Mesenchymal stem cell (in vitro differentiated cells and primary cell): Measurements from ENCODE around the gene FAM174C.
A peak's percentile ranks its signal among the peaks of the same experiment; 100 is the strongest.

Experiments used
- DNase-seq: peaks from one replicate; pipeline ENCODE4 v3.0.0-alpha.2; 2013
- H2AFZ ChIP-seq: one replicate; pipeline ENCODE4 v1.6.1; 2013; ENCODE audit warnings: low read depth, mild to moderate bottlenecking, control low read depth, inconsistent platforms, low read length, moderate library complexity
- H2AK5ac ChIP-seq: 2 replicates; pipeline ENCODE4 v1.6.1; 2013; ENCODE audit warnings: low read length, moderate library complexity, mild to moderate bottlenecking, inconsistent platforms; ENCODE audit not compliant: severe bottlenecking
- H2BK120ac ChIP-seq: one replicate; pipeline ENCODE4 v1.6.1; 2013; ENCODE audit warnings: low read depth, mild to moderate bottlenecking, inconsistent platforms, low read length, moderate library complexity
- H2BK12ac ChIP-seq, 2 experiments: one replicate each; pipeline ENCODE4 v1.6.1; 2013; ENCODE audit warnings: inconsistent platforms in 2 of 2, low read length in 2 of 2, mild to moderate bottlenecking in 2 of 2, moderate library complexity in 2 of 2, control low read depth in 1 of 2
- H2BK15ac ChIP-seq: one replicate; pipeline ENCODE4 v1.6.1; 2013; ENCODE audit warnings: mild to moderate bottlenecking, low read depth, inconsistent platforms; ENCODE audit not compliant: poor library complexity, severe bottlenecking
- H2BK5ac ChIP-seq: 2 replicates; pipeline ENCODE4 v1.6.1; 2013; ENCODE audit warnings: low read depth, mild to moderate bottlenecking, low read length, control low read depth, inconsistent platforms; ENCODE audit not compliant: poor library complexity, severe bottlenecking
- H3K14ac ChIP-seq, 2 experiments: one replicate each; pipeline ENCODE4 v1.6.1; 2013; ENCODE audit warnings: inconsistent platforms in 2 of 2, low read length in 2 of 2, control low read depth in 1 of 2, mild to moderate bottlenecking in 1 of 2, moderate library complexity in 1 of 2
- H3K18ac ChIP-seq, 2 experiments: one replicate each; pipeline ENCODE4 v1.6.1; 2013; ENCODE audit warnings: inconsistent platforms in 2 of 2, low read length in 2 of 2, control low read depth in 1 of 2, low read depth in 1 of 2, mild to moderate bottlenecking in 1 of 2
- H3K23ac ChIP-seq, 2 experiments: one replicate each; pipeline ENCODE4 v1.6.1; 2013; ENCODE audit warnings: inconsistent platforms in 2 of 2, low read length in 2 of 2, mild to moderate bottlenecking in 2 of 2, moderate library complexity in 2 of 2, control low read depth in 1 of 2
- H3K27ac ChIP-seq: 2 replicates; pipeline ENCODE4 v1.5.1; 2013; ENCODE audit warnings: mild to moderate bottlenecking, moderate library complexity, low read length, control low read depth, inconsistent platforms; ENCODE audit not compliant: poor library complexity, severe bottlenecking
- H3K27me3 ChIP-seq, 2 experiments: 2 replicates each; pipeline versions ENCODE4 v1.6.1 to v1.7.0; 2013; ENCODE audit warnings: low read length in 2 of 2, mild to moderate bottlenecking in 2 of 2, moderate library complexity in 2 of 2, control low read depth in 1 of 2, inconsistent platforms in 1 of 2; ENCODE audit not compliant: control insufficient read depth in 1 of 2, insufficient read depth in 1 of 2
- H3K36me3 ChIP-seq, 2 experiments: 2 replicates each; pipeline versions ENCODE4 v1.6.1 to v1.7.0; 2013; ENCODE audit warnings: low read length in 2 of 2, control low read depth in 1 of 2, inconsistent platforms in 1 of 2, low read depth in 1 of 2, mild to moderate bottlenecking in 1 of 2; ENCODE audit not compliant: insufficient read depth in 2 of 2, control insufficient read depth in 1 of 2
- H3K4ac ChIP-seq, 2 experiments: one replicate each; pipeline ENCODE4 v1.6.1; 2013; ENCODE audit warnings: inconsistent platforms in 2 of 2, low read length in 2 of 2, mild to moderate bottlenecking in 2 of 2, moderate library complexity in 2 of 2, control low read depth in 1 of 2, low read depth in 1 of 2
- H3K4me1 ChIP-seq: 2 replicates; pipeline ENCODE4 v1.6.1; 2013; ENCODE audit warnings: low read depth, low read length, control low read depth; ENCODE audit not compliant: control insufficient read depth, insufficient read depth
- H3K4me2 ChIP-seq: 2 replicates; pipeline ENCODE4 v1.6.1; 2013; ENCODE audit warnings: low read length, mild to moderate bottlenecking, inconsistent platforms; ENCODE audit not compliant: poor library complexity, severe bottlenecking
- H3K4me3 ChIP-seq, 2 experiments: 2 replicates each; pipeline versions ENCODE4 v1.5.1 to v1.7.0; 2013; ENCODE audit warnings: low read length in 2 of 2, mild to moderate bottlenecking in 2 of 2, control low read depth in 1 of 2, low read depth in 1 of 2; ENCODE audit not compliant: insufficient read depth in 1 of 2
- H3K79me1 ChIP-seq: replicated peaks from 2 replicates; pipeline ENCODE4 v1.6.1; 2013; ENCODE audit warnings: mild to moderate bottlenecking, control low read depth, low read length, inconsistent platforms; ENCODE audit not compliant: poor library complexity, severe bottlenecking
- H3K9ac ChIP-seq: 2 replicates; pipeline ENCODE4 v1.7.0; 2013; ENCODE audit warnings: mild to moderate bottlenecking, low read length, moderate library complexity
- H3K9me3 ChIP-seq: 2 replicates; pipeline ENCODE4 v1.7.0; 2013; ENCODE audit warnings: mild to moderate bottlenecking, low read length; ENCODE audit not compliant: control insufficient read depth
- H4K8ac ChIP-seq: one replicate; pipeline ENCODE4 v1.6.1; 2013; ENCODE audit warnings: inconsistent platforms, mild to moderate bottlenecking, low read length, moderate library complexity
- H4K91ac ChIP-seq: one replicate; pipeline ENCODE4 v1.6.1; 2013; ENCODE audit warnings: mild to moderate bottlenecking, low read length, inconsistent platforms
- WGBS: methylation state at CpG from one replicate; pipeline ENCODE4 v1.1.7; 2013; ENCODE audit warnings: mixed read lengths; 5-methylcytosine and 5-hydroxymethylcytosine counted together

FAM174C gene

GRCh38 chr19:1278713-1279660 lies 3.7 kb downstream of the FAM174C start:
- H2AFZ ChIP-seq = no peak overlapping the region
- H3K27ac ChIP-seq = no peak overlapping the region
- WGBS = 95% methylated on average over 25 of the region's 25 CpGs
- no peak overlapping the region for H3K4ac ChIP-seq
- H2BK5ac ChIP-seq = no peak overlapping the region
- no peak overlapping the region for H3K4me2 ChIP-seq
- peaks cover 28 to 55% of the 10 kb centered on the region in 2 experiments for H3K36me3 ChIP-seq
- no peaks in the 10 kb centered on the region for H3K9me3 ChIP-seq
- peaks cover 22% of the 10 kb centered on the region for H3K79me1 ChIP-seq
- no peak overlapping the region for H3K18ac ChIP-seq
- no peak overlapping the region for H2BK12ac ChIP-seq
- no peak overlapping the region for H3K23ac ChIP-seq
- H2BK15ac ChIP-seq = no peak overlapping the region
- H3K4me3 ChIP-seq = no peak overlapping the region
- no peak overlapping the region for H3K9ac ChIP-seq
- no peak overlapping the region for H4K8ac ChIP-seq
- H2AK5ac ChIP-seq = no peak overlapping the region
- no peak for DNase-seq
- H3K14ac ChIP-seq = no peak overlapping the region
- H4K91ac ChIP-seq = no peak overlapping the region
- H2BK120ac ChIP-seq = no peak overlapping the region
- H3K27me3 ChIP-seq = peaks cover 4 to 13% of the 10 kb centered on the region in 2 experiments
- peaks cover 22% of the 10 kb centered on the region for H3K4me1 ChIP-seq

GRCh38 chr19:1279782-1280341 lies 4.5 kb downstream of the FAM174C start:
- H2BK5ac ChIP-seq = no peak overlapping the region
- no peak overlapping the region for H3K18ac ChIP-seq
- no peak overlapping the region for H3K9ac ChIP-seq
- 29% methylated on average over 10 of the region's 10 CpGs for WGBS
- H3K79me1 ChIP-seq = peaks cover 22% of the 10 kb centered on the region
- peaks cover 14% of the 10 kb centered on the region for H3K4me1 ChIP-seq
- H2BK12ac ChIP-seq = no peak overlapping the region
- H2AFZ ChIP-seq = no peak overlapping the region
- no peak overlapping the region for H3K4me2 ChIP-seq
- H3K4me3 ChIP-seq = no peak overlapping the region
- DNase-seq = peak; percentile 85
- H3K27me3 ChIP-seq = peaks cover 13 to 22% of the 10 kb centered on the region in 2 experiments
- no peak overlapping the region for H3K23ac ChIP-seq
- peaks cover 20 to 46% of the 10 kb centered on the region in 2 experiments for H3K36me3 ChIP-seq
- H2AK5ac ChIP-seq = no peak overlapping the region
- H3K4ac ChIP-seq = no peak overlapping the region
- no peak overlapping the region for H4K8ac ChIP-seq
- no peak overlapping the region for H2BK15ac ChIP-seq
- no peak overlapping the region for H3K27ac ChIP-seq
- no peak overlapping the region for H3K14ac ChIP-seq
- no peak overlapping the region for H4K91ac ChIP-seq
- H3K9me3 ChIP-seq = no peaks in the 10 kb centered on the region
- H2BK120ac ChIP-seq = no peak overlapping the region

GRCh38 chr19:1280636-1281568 lies 5.6 kb downstream of the FAM174C start:
- H2BK12ac ChIP-seq = peak overlapping the region in 1 of 2 experiments; percentile 11
- H3K79me1 ChIP-seq = peaks cover 22% of the 10 kb centered on the region
- no peak overlapping the region for H2BK120ac ChIP-seq
- H3K27ac ChIP-seq = no peak overlapping the region
- no peak overlapping the region for H2AK5ac ChIP-seq
- H2AFZ ChIP-seq = no peak overlapping the region
- no peak overlapping the region for H3K4ac ChIP-seq
- no peak overlapping the region for H4K8ac ChIP-seq
- no peak overlapping the region for H3K4me3 ChIP-seq
- no peaks in the 10 kb centered on the region for H3K9me3 ChIP-seq
- no peak overlapping the region for H2BK5ac ChIP-seq
- DNase-seq = no peak
- peaks cover 19 to 42% of the 10 kb centered on the region in 2 experiments for H3K36me3 ChIP-seq
- H3K23ac ChIP-seq = no peak overlapping the region
- peaks cover 18 to 28% of the 10 kb centered on the region in 2 experiments for H3K27me3 ChIP-seq
- no peak overlapping the region for H4K91ac ChIP-seq
- H3K4me1 ChIP-seq = peaks cover 13% of the 10 kb centered on the region
- no peak overlapping the region for H3K18ac ChIP-seq
- no peak overlapping the region for H3K4me2 ChIP-seq
- 94% methylated on average over 50 of the region's 53 CpGs for WGBS
- H3K9ac ChIP-seq = no peak overlapping the region
- H3K14ac ChIP-seq = no peak overlapping the region
- H2BK15ac ChIP-seq = no peak overlapping the region
